NCI-H345 treated with DMSO at 0.1 percent for 48 hours (cell line): Measurements from ENCODE around the gene M1AP.

Experiments
- DNase-seq: peaks from one replicate; lab custom pipeline; 2025; ENCODE audit not compliant: unreplicated experiment; lab: John Stamatoyannopoulos, UW

M1AP gene

GRCh38 chr2:74551530-74551929 lies 96.6 kb downstream of the M1AP start:
- no peak for DNase-seq

- no peak for DNase-seq
Observed at GRCh38 chr2:74550231-74550630, 97.9 kb downstream of the M1AP start.

GRCh38 chr2:74548900-74549826 lies 99.0 kb downstream of the M1AP start:
- no peak for DNase-seq

- DNase-seq: no peak
Observed at GRCh38 chr2:74548285-74548899, 99.7 kb downstream of the M1AP start.

- DNase-seq: no peak
Observed at GRCh38 chr2:74546004-74546403, 102.1 kb downstream of the M1AP start.

- no peak for DNase-seq
Observed at GRCh38 chr2:74544634-74545033, 103.5 kb downstream of the M1AP start.

- DNase-seq: no peak
Observed at GRCh38 chr2:74542978-74543377, 105.2 kb downstream of the M1AP start.

- DNase-seq: no peak
Observed at GRCh38 chr2:74540291-74540690, 107.8 kb downstream of the M1AP start.

- DNase-seq: no peak
Observed at GRCh38 chr2:74538881-74539339, 109.2 kb downstream of the M1AP start.

GRCh38 chr2:74537140-74537539 lies 111.0 kb downstream of the M1AP start:
- no peak for DNase-seq

- DNase-seq: no peak
Observed at GRCh38 chr2:74536166-74536950, 111.8 kb downstream of the M1AP start.

GRCh38 chr2:74535440-74535965 lies 112.6 kb downstream of the M1AP start:
- no peak for DNase-seq

GRCh38 chr2:74534411-74534810 lies 113.7 kb downstream of the M1AP start:
- no peak for DNase-seq

- DNase-seq: no peak
Observed at GRCh38 chr2:74533464-74533863, 114.7 kb downstream of the M1AP start.

- no peak for DNase-seq
Observed at GRCh38 chr2:74532222-74532621, 115.9 kb downstream of the M1AP start.

- no peak for DNase-seq
Observed at GRCh38 chr2:74531666-74532065, 116.5 kb downstream of the M1AP start.

GRCh38 chr2:74530239-74531187 lies 117.6 kb downstream of the M1AP start:
- no peak for DNase-seq

GRCh38 chr2:74529357-74530238 lies 118.5 kb downstream of the M1AP start, which contains the start of the genes AUP1 and HTRA2:
Gene AUP1, minus strand, starts transcription at chr2:74529706. Its CDS starts 77 bp downstream, at chr2:74529629.
Gene HTRA2, plus strand, starts transcription at chr2:74529933. Its CDS starts 74 bp downstream, at chr2:74530007.
- peak; percentile 96 for DNase-seq
